Activated CD4-positive, alpha-beta T cell treated with anti-CD3 and anti-CD28 coated beads, Interleukin-2, amount 50 U/mL, for 24 hours (primary cell): Measurements from ENCODE around the gene TBX3.

Experiments
- DNase-seq, 2 donors: peaks; one replicate each; pipeline ENCODE4 v3.0.0-alpha.2; 2020; ENCODE audit warnings: low read depth in 1 of 2, low spot score in 1 of 2

TBX3 gene

DNA sequence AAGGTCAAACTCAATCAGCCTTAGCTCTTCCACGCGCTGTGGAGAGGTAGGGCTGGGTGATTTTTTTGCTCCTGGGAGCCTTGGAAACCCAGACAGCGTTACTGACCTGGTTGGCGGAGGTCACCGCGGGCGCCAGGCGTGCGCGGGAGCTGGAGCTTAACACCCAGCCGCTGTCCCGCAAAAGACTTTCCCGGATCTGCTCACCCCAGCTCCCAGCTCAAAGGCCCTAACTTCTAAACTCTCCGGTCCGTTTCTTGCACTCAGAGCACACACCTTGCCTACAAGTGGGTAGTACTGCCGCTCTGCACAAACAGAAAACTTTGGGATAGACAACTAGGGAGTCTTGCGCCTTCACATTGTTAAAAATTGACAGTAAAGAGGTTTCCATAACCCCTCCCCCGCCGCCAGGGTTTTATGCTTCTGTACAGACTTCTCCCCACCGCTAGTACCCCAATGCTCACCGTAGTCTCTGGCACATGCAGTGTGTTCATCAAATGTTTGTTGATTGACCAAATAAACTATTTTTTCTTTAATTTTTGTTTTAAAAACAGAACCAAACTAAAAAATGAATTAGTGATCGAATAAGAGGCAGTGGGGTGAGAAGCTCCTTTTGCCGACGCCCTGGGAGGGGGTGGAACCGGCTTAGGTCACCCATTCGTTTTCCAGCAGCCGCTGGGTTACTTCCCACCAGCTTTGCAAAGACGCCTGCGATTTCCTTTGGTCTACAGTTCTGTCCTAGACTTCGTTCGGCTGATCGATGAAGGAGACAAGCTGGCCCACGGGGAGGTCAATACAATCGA, 12.7 kb upstream of the TBX3 start:
- DNase-seq: no peak

DNA sequence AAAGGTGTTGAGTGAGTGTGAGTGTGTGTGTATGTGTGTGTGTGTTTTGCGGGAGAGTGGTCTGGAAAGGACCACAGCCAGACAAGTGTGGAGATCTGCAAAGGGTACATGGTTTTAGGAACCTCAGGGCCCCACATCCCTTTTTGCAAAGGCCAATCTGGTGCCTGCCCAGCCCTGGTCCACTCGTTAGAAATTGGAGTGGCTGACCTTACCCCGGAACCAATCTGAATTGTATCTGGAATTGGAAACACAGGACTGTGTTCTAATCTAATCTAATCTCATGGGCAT, 11.3 kb upstream of the TBX3 start:
- DNase-seq: no peak

DNA sequence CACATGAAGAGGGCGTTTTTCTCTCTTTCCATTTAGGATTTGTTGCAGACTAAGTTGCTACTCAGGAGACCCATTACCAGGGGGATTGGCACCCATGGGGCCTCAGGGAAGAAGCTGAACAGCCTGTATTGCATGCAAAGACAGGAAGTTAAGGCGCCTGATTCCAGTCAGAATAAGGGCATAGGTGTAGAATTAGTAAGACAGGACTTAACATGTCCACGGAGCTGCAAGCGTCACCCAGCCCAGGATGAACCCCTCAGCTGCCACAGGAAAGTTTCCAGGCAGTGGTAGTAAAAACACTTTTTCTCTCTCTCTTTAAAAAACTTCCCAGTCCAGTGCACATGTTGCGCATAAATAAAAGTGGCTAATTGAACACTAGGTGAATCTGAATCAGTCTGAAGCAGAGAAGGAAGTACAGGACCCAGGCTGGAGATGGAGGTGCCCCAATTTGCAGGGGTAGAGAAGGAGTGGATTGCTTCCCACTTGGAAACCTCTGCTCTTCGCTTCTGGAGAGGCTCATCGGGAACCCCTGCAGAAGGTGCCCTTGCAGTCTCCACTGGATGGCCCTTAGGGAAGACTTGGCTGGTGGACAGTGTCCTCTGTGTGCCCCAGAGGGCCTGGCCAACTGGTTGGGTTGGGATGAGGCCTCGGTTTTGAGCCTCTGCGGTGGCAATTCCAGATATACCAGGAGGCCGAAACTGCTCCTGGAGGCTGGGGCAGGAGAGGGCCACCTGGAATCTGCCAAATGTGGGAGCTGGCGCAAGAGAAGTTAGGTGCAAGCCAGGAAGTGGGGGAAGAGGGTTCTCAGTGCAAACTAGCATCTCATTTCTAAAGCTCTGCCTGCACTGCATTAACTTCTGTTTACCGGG, 10.7 kb upstream of the TBX3 start:
- DNase-seq: no peak

DNA sequence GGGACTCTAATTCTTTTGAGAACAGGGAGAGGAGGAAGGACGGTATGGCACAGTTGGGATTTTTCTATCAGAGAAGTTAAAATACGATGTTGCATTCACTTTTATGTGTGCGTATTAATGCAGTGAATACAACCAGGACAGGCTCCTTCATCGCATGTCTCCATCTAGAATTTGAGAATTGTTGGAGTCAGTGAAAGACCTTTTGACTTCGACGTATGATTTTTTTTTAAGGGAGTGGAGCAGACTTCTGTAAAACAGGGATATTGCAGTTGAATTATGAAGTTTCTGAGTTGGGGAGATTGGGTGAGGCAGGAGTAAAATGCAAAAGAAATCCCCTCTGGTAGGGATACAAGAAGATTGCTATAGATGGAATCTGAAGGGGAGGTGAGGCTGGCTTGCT, 9.6 kb upstream of the TBX3 start:
- DNase-seq: no peak

DNA sequence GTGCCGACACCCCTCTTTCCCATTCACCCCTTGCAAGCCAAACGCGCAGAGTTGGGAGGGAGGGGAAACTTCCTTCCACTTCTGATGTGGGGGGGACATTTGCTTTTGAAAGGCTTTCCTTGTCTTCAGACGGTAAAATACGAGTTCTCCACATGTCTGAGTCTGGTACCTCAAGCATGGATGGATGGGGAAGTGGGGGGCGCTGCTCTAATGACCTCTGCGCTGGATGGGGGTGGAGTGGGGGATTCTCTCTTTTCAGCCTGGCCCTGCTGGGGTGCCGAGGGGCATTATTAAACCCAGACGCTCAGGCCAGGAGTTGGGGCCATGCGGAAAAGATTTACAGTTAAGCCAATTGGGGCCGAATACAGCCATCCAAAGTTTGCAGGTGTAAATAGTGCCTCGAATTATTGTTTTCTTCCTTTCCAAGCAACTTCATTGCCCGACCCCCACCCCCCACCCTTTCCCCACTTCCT, 9.1 kb upstream of the TBX3 start:
- DNase-seq: no peak

DNA sequence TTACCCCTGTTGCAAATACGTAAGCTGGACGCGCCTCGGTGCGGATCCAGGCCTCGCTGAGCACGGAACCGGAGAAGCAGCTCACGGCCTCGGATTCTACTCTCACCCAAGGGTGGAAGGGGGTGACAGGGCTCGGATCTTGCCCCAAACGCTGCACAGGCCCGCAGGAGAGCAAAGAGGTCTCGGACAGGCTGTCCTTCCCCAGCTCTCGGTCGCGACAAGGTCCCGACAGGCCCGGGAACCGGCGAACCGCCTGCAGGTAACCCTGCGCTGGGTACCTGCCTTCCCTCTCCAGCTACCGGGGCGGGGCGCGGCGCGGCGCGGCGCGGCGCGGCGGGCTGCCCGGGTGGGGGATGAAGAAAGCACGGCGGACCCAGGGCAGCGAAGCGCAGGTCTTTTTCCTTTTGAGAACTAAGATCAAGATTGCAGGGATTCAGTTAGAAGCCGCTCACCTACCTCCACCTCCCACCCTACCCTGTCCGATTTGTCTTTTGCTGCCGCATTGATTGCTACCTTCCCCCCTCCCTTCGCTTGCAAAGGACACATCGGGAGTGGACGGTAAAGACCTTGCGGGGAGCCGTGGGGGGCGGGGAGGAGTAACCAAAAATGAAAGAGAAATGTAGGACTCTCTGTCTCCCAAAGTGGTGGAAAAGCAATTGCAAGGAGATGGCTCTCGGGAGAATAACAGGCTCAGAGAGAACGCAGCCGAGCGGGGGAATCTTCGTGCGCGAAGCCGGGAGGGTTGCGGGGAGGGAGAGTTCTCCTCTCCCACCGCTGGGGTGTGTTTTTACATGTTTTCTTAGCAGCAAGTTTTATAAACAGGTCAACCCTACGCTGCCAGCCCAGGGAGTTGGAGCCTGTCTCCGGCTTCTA, 8.4 kb upstream of the TBX3 start:
- no peak for DNase-seq

DNA sequence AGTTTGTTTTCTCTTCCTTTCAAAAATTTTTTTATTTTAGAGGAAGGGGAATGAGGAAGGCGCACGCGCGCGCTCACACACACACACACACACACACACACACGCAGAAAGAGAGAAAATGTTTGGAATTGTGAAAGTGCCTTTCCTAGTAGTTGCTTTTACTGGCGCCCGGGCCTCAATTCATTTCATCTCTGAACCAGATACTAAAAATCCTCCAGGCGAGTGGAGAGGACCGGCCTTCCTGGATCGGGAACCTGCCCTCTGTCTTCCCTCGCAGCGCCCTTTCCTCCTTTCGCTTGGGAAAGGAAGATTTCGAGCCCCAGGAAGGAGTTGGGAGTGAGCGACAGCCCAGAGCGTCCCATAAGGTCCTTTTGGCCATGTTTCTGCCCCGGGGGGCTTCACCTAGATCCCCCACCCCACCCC, 7.8 kb upstream of the TBX3 start:
- no peak for DNase-seq

DNA sequence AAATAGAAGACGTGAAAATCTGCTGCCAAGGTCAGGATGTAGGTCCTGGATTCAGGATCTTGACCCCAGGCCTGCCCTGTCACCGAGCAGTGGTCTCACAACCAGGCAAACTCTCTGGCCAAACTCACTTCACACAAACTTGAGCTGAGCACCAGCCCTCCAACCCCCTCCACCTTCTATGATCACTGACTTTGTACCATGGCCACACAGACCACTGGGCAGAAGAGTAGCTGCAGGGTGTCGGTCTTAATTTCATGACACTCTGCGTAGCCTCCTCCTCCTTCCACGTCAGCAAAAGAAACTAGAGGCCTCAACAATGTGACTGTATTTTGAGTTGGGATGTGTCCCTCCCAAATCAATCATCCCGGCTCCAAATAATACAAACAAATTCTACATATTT, 7.2 kb upstream of the TBX3 start:
- no peak for DNase-seq

DNA sequence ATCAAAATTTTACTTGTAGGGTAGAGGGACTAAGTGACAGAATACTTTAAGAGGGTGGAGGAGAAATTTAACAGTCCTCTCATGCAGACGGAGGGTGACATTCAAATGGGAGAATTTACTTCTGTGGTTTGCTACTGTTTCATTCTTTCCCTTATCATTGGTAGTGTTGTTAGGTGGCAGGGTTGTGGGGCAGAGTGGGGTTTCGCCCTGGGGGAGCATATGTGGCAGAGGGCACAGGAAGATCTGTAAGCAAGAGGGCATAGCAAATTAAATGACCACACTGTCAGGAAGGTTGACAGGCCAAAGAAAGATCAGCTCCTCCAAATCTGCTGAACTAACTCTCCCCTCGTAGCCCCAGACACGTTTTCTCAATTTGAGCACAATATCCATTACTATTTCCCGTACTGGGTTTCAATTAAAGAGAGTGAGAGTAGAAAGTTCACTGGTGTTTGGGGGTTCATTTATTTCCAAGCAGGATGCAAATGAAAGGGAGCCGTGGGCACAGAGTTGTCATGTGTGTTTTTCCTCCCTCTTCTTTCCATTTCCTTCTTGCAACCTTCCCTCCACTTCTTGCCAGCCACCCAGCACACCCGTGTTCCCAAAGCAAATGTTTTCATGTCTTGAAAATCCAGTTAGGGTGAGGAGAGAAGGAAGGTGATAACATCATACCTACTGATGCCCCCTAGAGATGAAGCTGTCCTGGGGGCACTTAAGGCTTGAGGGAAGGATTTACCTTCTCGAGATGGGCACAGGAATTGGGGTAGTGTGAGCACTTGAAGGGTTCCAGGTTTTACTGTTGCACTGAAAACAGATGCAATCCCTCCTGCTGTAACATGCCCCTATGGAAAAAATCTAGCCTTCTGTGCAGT, 6.5 kb upstream of the TBX3 start:
- no peak for DNase-seq

DNA sequence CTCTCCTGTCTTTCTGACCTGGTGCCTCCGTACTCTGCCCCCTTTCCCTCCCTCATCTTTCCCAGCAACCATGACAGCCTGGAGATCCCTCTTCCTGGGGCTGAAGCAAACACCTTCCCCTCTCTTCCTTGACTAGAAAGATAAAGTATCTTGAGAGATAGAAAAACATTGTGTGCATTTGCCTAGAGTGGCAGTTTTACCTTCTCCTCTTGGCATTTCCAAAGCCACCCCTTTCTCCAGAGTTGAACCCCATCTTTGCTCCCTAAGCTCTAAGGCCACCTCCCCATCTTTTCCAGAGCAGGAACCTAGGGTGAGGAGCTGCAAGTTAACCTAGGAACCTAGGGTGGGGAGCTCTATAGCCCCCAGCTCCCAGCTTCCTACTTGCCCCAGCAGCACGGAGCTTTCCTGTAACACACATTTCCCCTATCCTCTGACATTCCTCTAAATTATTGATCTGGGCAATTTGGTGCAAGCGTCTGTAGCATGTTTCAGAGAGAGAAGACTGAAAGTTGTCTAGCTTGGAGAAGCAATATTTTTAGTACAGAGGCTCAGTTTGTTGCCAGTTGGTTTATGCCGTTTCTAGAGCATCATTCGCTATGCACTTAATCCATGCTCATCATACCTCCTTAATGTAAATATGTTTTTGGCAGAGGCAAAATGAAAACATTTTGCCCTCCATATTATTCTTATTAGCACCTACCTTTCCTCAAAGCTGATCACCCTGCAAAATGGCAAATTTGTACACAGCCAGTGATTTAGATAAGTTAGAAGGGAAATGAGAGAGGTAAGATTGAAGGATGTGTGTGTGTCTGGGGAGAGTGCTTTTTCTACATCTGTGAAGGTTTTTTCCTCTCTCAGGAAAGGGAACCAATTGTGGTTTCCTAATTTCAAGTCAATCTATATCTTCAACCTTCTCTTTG, 5.4 kb upstream of the TBX3 start:
- no peak for DNase-seq

DNA sequence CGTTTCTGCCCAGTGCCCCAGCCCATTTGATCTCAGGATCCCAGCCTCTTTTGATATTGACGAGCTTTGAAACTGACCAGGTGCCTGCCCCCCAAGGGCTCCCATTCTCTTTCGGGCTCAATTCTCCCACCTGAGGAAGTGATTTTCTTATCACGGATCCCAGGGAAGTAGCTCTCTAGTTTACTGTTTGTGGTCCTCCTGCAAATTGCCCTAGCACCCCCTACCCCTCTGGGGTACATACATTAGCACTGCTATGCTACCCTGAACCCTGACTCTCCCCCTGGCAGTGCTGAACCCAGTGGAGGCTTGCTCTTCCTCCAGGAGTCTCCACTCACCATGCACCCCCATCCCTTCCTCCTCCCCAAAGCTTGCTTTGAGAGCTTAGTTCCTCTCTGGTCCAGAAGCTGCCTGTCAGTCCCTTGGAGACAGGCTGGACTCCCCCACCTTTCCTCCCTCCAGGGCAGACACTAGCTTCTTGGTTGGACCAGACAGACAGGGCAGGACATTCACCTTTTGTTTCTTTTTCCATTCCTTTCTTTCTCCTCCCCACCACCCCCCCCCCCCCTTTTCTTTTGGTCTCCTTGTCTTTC, 4.4 kb upstream of the TBX3 start:
- no peak for DNase-seq

DNA sequence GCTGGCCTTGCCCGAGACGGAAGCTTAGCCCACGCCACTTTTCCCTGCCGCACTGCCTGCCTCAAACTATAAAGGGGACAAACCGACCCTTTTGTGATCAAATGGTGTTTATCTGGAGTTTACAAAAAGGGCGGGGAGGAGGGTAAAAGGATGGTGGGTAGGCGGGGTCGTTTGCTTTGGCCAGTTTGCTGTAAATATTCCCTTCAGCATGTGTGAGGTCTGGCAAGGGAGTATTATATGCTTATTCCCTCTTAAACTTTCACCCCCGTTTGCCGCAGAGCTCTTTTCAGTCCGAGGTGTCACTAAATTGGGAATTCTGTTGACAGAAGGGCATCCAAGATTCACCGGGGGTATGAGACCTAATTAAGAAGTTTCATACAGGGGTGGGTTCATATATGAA, 3.8 kb upstream of the TBX3 start:
- no peak for DNase-seq

DNA sequence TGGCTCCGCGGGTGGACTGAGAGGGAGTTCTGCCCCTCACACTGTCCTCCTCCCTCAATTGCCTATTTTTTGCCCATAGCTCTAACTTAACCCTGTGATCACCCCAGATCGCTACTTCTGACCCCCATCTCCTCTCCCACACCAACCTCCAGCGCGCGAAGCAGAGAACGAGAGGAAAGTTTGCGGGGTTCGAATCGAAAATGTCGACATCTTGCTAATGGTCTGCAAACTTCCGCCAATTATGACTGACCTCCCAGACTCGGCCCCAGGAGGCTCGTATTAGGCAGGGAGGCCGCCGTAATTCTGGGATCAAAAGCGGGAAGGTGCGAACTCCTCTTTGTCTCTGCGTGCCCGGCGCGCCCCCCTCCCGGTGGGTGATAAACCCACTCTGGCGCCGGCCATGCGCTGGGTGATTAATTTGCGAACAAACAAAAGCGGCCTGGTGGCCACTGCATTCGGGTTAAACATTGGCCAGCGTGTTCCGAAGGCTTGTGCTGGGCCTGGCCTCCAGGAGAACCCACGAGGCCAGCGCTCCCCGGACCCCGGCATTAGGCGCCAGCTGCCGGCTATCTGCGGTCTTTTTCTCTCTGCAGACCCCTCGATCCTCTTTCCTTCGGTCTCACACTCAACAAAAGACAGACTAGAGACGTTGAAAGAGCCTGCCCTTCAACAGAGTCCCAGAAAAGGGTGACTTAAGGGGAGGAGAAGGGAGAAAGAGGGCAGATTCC, 3.0 kb upstream of the TBX3 start:
- DNase-seq: no peak

DNA sequence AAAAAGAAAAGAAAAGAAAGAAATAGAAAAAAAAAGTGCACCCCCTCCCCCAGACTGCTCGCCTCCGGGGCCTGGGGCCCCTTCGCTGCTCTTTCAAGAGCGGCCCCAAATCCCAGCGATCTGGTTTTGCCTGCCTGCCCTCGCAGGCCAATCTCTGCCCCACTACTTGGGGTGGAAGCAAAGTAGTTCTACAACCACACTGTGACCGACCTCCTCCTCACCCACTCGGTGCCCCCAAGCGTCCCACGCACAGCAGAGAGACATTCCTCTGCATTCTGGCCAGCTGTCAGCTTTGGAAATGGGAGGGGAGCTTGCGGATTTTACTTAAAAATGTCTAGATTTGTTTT, 2.4 kb upstream of the TBX3 start:
- DNase-seq: no peak

DNA sequence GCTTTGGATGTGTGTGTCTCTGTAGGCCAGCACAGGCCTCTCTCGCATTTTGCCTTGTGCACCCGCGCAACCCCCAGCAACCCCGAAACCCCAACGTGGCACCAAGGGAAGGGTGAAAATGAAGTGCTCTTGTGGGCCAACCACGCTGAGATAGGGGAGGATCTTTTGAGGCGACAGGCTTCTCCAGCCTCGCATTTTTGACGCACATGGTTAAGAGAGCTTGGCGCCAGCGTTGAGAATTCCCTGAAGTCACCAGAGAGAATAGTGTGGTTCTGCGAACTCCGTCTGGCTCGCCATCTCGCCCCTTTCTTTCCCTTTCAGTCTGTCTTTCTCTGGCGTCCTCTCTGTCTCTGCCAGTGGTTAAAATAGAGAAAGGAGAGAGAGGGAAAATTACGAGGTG, 1.9 kb upstream of the TBX3 start:
- no peak for DNase-seq

DNA sequence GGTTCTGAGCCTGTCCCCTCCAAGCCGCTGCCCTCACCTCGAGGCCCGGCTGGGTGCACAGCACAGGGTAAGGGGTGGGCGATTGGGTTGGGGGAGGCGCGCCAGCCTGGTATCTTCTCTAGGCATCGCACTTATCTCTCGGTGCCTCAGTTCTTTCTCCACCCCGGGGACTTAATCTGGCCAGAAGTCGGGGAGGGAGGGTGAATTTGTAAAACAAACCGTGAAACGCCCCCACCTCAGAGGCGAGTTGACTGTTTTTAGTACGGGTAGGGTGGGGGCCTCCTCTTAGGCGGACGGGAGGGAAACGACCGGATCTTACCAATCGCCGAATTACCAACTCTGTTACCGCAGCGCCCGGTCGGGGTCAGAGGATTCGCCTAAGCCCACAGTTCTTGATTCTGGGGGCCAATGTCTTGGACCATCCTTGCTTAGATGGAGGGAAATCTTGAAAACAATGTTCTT, 1.4 kb upstream of the TBX3 start:
- DNase-seq: no peak

DNA sequence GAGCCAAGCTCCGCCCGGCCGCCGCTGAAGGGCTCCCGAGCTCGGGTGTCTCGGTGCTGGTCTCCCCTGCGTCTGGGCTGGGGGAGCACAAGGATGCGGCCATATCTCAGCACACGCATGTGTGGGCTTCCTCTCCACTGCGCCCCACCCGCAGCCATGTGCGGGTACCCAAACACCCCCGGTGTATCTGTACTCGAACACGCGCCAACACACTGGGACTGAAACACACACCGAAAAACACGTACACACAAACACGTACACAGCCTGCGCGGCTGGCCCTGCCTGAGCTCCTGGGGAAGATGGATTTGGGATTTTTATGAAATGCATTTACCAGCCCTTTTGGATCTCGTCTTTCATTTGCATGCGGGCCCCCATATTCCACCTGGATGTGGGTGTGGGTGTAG, 897 bp upstream of the TBX3 start:
- DNase-seq: no peak

DNA sequence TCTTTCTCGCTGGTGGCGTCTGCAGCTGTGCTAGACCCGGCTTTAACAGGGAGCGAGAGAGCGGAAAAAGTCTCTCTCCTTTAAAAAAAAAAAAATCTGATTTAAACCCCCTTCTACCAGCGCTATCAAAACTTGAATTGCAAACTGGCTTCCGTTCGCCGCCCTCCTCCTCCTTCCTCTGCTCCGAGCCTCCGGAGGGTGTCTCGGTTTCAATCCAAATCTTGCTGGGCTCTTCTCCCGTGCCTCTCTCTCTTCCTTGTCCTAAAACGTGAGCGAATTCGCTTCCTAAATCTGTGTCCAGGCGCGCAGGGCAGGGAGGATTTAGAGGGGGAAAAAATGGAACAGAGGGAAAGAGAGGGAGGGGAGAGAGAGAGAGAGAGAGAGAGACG, 272 bp downstream of the TBX3 start:
- DNase-seq: no peak
